Activated CD4-positive, alpha-beta T cell treated with anti-CD3 and anti-CD28 coated beads for 4 hours (primary cell): ENCODE measurements around the gene SDHB.

Experiments
- DNase-seq, 2 donors: peaks; one replicate each; pipeline ENCODE4 v3.0.0-alpha.2; 2020

The SDHB gene

GRCh38 chr1:17053685-17054410, at the start of gene SDHB:
TSS of gene SDHB (minus strand) at chr1:17054032. CDS start at chr1:17054019, 13 bp downstream.
- peak; percentile 98 to 99 for DNase-seq

- no peak for DNase-seq
Observed at GRCh38 chr1:17102232-17102631, 48.4 kb upstream of the SDHB start.

- DNase-seq, result no peak
Observed at GRCh38 chr1:17101261-17101660, 47.4 kb upstream of the SDHB start.

GRCh38 chr1:17099616-17100340, 45.9 kb upstream of the SDHB start:
- no peak for DNase-seq

GRCh38 chr1:17098446-17099317, 44.9 kb upstream of the SDHB start:
- DNase-seq, result no peak

DNA sequence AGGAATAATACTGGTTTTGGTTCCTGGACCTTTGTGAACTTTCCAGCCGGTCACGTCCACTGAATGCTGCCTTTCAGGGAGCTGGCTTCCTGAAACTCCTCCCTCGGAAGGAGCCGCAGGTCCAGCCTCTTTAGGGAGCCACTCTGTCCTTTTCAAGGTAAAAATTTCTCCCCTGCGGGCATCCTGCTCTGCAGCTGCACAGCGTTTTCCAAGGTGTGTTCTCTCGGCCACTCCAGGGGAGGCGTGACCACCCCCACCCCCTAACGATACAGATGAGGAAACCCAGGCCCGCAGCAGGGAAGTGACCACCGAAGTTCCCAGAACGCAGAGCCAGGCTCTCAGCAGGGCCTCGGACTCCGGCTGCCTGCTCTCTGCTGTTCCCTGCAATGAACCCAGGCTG, 44.0 kb upstream of the SDHB start:
- DNase-seq, result no peak

DNA sequence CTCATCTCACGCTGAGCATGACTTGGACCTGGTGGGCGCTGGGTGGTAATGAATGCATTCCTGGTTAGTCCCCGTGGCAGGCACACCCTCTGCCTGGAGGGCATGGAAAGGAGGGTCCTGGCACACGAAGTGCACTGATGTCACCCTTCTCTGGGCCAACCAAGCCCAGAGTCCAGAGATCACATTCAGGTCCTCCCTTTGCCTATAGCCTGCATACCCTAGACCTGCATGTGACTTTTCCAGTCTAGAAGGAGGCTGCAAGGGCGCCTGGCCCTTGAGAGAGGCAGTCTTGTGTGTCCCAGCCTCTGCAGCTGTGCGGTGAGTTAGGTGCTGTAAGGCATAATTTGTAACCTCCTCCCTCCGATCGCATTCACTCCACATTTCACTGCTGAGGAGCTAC, 43.3 kb upstream of the SDHB start:
- DNase-seq, result no peak

DNA sequence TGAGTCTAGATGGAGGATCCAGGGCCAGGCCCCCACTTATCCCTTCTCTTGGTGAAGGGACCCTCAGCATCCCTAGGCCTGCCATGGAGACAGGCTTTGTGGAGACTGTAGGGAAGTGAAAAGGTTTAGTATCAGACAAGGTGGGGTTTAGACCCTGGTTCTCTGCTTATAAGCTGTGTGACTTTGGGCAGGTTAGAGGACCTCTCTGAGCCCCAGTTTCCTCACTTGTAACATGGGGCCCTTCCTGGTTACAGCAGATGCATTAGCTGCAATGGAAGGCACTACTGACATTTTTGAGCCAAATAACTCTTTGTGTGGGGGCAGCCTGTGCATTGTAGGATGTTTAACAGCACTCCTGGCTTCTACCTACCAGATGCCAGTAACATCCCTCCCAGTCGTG, 42.8 kb upstream of the SDHB start:
- no peak for DNase-seq

DNA sequence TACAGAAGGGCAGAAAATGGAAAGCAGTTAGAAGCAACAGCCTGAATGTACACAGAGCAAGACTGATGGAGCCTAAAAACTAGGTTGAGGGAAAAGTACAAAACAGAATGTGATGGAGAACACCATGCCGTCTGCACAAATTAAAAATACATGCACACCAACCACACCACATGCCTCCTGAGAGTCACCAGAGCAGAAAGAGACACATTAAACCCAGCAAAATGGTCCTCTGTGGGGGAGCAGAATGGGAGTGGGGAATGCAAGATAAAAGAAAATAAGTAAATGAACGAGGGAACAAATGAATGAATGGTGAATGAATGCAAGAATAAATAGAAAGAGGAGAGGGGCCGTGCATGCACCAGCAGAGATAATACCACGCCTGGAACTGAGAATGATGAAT, 41.3 kb upstream of the SDHB start:
- DNase-seq, result no peak

DNA sequence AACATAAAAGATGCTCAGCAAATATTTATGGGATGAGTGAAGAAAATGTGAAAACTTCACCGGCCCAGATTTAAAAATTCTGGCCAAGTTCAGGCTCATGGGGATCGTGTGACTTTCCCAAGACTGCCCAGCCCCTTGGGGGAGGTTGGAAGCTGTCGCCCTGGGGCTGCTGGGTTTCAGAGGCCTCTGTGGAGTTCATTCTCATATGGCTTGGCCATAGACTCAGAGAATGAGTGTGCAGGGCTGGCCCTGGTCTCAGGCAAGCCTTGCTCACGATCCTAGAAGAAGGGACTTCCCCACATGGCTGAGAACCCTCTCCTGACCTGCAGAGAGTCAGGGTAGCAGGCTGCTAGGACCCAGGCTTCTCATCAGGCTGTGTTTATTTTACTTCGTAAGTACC, 40.8 kb upstream of the SDHB start:
- no peak for DNase-seq

- no peak for DNase-seq
Observed at GRCh38 chr1:17093822-17094393, 40.1 kb upstream of the SDHB start.

DNA sequence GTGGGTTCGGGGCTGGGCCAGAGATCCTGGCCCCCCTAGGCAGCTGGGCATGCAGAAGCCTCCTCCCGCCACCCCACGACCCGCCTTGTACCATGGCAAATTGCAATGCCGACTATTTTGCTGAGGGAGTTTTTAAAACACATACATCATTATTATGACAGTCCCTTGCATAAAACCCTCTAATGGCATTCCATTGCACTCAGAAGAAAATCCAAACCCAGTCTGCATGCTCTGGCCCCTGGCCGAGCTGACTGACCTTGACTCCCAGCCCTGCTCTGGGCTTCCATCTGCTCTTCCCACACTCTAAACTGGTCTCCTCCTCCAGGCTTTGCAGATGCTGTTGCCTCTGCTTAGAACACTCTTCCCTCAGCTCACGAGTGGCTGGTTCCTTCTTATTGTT, 37.4 kb upstream of the SDHB start:
- no peak for DNase-seq

GRCh38 chr1:17089506-17089905, 35.7 kb upstream of the SDHB start:
- no peak for DNase-seq

- no peak for DNase-seq
Observed at GRCh38 chr1:17086751-17087150, 32.9 kb upstream of the SDHB start.

DNA sequence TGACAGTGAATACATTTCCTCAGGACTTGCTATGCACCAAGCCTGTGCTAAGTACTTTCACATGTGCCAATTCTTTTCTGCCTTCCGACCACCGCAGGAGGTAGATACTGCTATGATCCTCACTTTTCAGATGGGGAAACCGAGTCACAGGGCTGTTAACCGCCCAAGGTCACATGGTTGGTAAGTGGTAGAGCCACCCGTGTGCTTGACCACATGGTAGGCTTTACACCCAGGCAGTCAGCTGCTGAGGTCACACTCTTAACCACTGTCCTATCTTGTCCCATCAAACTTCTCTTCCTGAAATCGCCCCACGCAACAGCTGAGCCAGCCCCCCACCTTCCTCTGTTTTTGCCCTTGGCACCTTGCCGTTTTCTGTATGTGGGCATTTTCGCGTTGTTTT, 31.0 kb upstream of the SDHB start:
- DNase-seq, result no peak

GRCh38 chr1:17082761-17083160, 28.9 kb upstream of the SDHB start:
- DNase-seq, result no peak

GRCh38 chr1:17081439-17081838, 27.6 kb upstream of the SDHB start:
- no peak for DNase-seq

GRCh38 chr1:17080880-17081279, 27.0 kb upstream of the SDHB start:
- no peak for DNase-seq

DNA sequence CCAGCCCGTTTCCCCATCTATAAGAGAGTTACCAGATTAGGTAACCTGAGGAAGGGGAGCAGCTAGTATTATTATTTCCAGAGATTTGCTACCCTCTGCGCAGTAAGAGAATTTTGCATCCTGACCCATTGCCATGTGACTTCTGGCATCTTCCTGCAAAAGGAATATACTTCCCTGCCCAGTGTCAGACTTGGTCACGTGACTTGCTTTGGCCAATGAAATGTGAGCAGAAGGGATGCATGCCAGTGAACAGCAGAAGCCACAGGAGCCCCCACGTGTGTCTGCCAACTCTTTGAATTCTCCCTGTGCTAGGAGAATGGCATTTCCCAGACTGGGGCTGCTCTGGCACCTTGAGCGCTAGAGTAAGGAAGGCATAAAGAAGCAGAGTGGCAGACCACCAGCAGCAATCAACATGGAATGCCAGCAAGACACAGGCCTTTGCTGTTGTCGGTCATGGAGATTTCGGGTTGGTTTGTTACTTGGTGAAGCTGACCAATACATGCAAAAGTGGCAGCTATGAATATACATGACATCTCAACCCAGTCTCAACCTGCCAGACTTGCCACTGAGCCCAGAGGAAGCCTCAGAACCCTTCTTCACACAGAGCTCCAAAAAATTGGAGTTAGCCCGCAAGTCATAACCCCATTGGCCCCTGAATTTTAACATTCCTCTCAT, 26.4 kb upstream of the SDHB start:
- DNase-seq, result no peak

DNA sequence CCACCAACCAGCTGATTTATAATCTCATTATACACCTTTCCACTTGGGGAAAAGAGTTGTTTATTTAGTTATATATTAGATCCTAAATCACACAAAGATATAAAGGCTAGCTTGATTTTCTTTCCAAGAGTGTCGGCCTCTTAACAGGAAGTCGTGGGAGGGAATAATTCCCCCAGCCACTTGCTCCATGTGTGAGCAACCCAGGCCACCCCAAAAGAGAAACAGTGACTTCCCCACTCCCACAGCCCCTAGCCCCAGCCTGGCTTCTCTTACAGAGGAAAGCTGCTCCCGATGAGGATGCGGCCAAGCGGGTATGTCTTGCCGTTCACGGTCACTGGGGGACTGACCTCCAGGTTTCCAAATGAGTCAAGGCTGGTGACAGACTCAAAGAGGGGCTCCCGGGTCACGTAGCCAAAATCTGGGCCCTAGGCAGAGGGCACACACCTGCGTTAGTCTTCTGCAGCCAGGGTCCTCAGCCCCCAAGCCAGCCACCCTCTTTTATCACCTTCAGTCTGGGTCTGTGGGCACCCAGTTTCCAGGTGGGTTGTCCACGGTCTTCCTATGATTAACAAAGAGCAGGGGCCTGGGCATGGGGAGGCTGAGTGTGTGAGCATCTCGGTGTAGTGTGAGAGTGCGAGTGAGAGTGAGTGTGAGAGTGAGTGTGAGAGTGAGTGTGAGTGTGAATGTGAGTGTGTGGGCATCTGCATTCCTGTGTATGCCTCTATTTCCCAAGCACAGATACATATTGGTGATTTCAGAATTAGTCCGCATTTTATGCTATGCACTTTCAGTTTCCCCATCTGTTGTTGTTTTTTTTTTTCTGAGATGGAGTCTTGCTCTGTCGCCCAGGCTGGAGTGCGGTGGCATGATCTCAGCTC, 25.4 kb upstream of the SDHB start:
- no peak for DNase-seq

DNA sequence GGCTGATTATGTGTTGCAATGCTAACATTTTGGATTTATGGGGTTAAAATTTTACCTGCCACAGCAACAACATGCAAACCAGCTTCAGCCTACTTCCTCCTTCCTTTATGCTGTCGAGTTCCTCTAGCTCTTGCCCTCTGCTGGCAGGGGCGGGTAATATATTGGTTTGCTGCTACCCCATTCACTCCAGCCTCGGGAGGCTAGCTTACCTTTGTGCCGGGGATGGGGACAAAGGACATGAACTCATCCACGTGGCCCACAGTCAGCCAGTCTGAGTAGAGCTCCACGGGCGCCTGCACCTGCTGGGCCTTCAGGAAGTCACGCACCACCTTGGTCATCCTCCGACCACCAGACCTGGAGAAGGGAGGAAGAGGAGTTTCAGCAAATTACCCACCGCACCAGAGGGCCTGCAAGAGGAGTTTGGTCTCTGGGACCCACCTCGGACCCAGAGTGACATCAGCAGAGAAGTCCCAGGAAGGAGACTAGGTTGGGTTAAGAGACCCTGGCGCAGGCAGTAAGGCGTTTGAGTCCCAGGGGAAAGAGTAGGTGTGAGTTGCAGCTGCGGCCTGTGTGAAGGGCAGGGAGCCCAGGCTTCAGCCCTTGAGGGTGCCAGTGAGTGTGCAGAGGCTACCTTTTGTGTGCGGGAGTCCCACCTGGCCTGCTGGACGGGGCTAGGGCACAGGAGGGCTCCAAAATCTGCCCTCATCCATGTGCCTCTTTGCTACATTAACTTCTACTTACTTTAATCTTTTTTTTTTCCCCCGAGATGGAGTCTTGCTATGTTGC, 21.8 kb upstream of the SDHB start:
- DNase-seq, result no peak
